ENCODE results near the gene PTPN21. TPM values are rescaled to one million over a fixed set of nuclear protein-coding genes. Genes with fewer than 3 reads are reported as not detected.
A peak's percentile ranks its signal among the peaks of the same experiment; 100 is the strongest.

PTPN21 gene
- total RNA-seq, 1 donor from 2014 or later: 19.6 TPM

- Mint-ChIP-seq H3K27ac (peak overlapping the region; percentile 17), H3K36me3 (peaks cover 39% of the 10 kb centered on the region)
These were observed 77.1 kb downstream of the PTPN21 start for GRCh38 chr14:88477513-88478250.

GRCh38 chr14:88476825-88477224 lies 78.0 kb downstream of the PTPN21 start:
- Mint-ChIP-seq H3K27ac (no peak overlapping the region), H3K27me3 (no peaks in the 10 kb centered on the region), H3K4me1 (ENCODE audit: unreplicated experiment) (no peaks in the 10 kb centered on the region), H3K4me3 (no peak overlapping the region), H3K36me3 (peaks cover 42% of the 10 kb centered on the region), H3K9me3 (no peaks in the 10 kb centered on the region)
- TF ChIP-seq, protein P1, sequence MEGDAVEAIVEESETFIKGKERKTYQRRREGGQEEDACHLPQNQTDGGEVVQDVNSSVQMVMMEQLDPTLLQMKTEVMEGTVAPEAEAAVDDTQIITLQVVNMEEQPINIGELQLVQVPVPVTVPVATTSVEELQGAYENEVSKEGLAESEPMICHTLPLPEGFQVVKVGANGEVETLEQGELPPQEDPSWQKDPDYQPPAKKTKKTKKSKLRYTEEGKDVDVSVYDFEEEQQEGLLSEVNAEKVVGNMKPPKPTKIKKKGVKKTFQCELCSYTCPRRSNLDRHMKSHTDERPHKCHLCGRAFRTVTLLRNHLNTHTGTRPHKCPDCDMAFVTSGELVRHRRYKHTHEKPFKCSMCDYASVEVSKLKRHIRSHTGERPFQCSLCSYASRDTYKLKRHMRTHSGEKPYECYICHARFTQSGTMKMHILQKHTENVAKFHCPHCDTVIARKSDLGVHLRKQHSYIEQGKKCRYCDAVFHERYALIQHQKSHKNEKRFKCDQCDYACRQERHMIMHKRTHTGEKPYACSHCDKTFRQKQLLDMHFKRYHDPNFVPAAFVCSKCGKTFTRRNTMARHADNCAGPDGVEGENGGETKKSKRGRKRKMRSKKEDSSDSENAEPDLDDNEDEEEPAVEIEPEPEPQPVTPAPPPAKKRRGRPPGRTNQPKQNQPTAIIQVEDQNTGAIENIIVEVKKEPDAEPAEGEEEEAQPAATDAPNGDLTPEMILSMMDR (conservative IDR thresholded peaks at IDR 0.05): no peak
- DNase-seq (ENCODE audit: extremely low spot score, unreplicated experiment): no peak

More at GRCh38 chr14:88477513-88478250, 77.1 kb downstream of the PTPN21 start:
- TF ChIP-seq, protein P1 (conservative IDR thresholded peaks at IDR 0.05): no peak
- Mint-ChIP-seq H3K9me3 (no peaks in the 10 kb centered on the region), H3K4me3 (no peak overlapping the region), H3K27me3 (no peaks in the 10 kb centered on the region), H3K4me1 (ENCODE audit: unreplicated experiment) (no peaks in the 10 kb centered on the region)
- no peak for DNase-seq (ENCODE audit: extremely low spot score, unreplicated experiment)

DNA sequence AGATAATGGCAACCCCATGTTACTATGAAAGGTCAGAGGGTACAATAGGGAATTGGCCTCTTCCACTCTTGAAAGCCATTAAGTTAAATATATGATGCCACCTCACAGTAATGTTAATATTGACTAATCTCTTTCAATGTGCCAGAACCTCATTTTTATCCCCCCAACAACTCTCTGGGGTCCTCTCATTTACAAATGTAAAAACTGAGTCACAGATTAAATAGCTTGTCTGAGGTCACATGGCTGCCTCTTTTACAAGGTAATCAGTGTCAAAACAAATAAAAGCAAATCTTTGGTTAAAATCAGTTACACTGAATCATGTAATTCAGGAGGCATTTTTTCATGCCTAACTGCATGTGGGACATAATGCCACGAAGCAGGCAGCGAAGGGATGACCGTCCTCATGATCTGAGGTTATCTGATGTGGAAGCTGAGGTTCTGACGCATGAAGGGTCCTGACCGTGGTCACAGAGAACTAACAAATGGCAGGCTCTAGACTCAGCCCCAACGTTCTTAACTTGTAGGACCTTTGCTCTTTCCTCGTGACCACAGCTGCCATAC lies 78.5 kb downstream of the PTPN21 start:
- Mint-ChIP-seq H3K27me3 (no peaks in the 10 kb centered on the region), H3K9me3 (no peaks in the 10 kb centered on the region), H3K27ac (peak overlapping the region; percentile 64), H3K4me1 (ENCODE audit: unreplicated experiment) (no peaks in the 10 kb centered on the region), H3K4me3 (no peak overlapping the region), H3K36me3 (peaks cover 40% of the 10 kb centered on the region)
- DNase-seq (ENCODE audit: extremely low spot score, unreplicated experiment): no peak
- TF ChIP-seq, protein P1 (conservative IDR thresholded peaks at IDR 0.05): no peak

DNA sequence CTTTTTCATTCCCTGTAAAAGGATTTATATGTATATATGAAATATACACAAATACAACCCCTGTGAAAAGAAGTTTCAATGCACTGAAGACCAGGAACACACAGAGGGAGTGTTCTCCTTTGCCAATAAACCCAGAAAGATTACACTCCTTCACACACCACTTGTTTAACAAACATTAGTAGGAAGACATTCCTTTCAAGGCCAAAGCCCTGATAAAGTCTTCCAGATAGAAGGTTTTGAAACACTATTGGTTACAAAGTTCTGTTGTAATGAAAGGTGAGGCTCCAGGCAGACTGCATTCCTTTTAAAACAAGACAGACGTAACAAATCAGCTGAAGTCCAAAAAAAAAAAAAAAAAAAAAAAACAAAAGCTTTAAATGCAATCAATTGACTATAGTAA lies 81.0 kb downstream of the PTPN21 start:
- peak overlapping the region; percentile 61 for H3K4me3 Mint-ChIP-seq
- DNase-seq (ENCODE audit: extremely low spot score, unreplicated experiment): no peak
- H3K27ac Mint-ChIP-seq: peak overlapping the region; percentile 97
- no peaks in the 10 kb centered on the region for H3K27me3 Mint-ChIP-seq
- TF ChIP-seq, protein P1 (conservative IDR thresholded peaks at IDR 0.05): no peak
- peaks cover 43% of the 10 kb centered on the region for H3K36me3 Mint-ChIP-seq
- H3K4me1 Mint-ChIP-seq (ENCODE audit: unreplicated experiment): no peaks in the 10 kb centered on the region
- no peaks in the 10 kb centered on the region for H3K9me3 Mint-ChIP-seq

DNA sequence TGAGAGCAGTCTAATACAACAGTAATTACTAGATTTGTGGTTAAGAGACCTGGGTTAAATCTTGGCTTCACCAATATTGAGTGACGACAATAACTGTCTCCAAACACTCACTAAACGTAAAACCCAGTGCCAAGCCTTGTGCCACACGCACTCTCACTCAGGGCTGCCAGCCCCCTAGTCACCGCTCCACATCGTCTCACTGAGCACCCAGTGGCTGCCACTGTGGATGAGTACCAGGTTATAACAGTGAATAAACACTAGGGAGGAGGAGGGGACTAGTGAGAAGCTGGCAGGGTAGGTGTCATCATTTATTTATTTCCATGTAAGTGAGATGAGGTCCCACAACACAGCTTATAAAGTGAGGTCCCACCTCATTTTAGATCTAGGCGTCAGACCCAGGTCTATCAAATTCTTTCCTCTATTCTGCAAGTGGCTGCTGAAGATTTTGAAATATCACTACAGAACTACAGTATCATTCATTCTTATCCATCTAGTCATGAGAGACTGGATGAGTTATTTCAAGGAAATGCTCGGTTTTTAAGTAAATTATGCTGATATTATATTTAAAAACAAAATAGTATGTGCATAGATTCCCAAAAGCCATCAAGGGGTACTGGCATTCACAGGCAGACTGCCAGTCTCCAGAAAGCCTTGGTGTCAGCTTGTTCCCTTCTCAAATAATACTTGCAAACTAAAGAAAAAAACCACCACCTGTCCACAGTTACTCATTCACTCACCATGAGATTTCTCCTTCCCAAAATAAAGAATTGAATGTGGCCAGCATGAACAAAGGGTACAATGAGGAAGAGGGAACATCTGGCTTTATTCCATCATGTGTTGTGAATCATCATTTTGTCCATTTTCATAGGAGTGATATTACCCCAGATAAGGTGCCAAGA lies 84.0 kb downstream of the PTPN21 start:
- Mint-ChIP-seq H3K9me3 (no peaks in the 10 kb centered on the region), H3K36me3 (peaks cover 42% of the 10 kb centered on the region), H3K27ac (peak overlapping the region; percentile 36), H3K4me3 (no peak overlapping the region), H3K27me3 (no peaks in the 10 kb centered on the region), H3K4me1 (ENCODE audit: unreplicated experiment) (no peaks in the 10 kb centered on the region)
- no peak for DNase-seq (ENCODE audit: extremely low spot score, unreplicated experiment)
- TF ChIP-seq, protein P1 (conservative IDR thresholded peaks at IDR 0.05): no peak
